HG03354 (cell line): ENCODE data around the gene CCDC159.

Experiments used
- ATAC-seq: cut with Tn5 transposase; IDR thresholded peaks from one replicate; pipeline ENCODE4 v1.9.1; 2021; ENCODE audit warnings: mild to moderate bottlenecking; ENCODE audit not compliant: unreplicated experiment, poor library complexity, severe bottlenecking

The CCDC159 gene

GRCh38 chr19:11380653-11381537 lies 34.6 kb downstream of the CCDC159 start:
- peak; percentile 85 for ATAC-seq

- ATAC-seq, result no peak
These were observed 36.8 kb downstream of the CCDC159 start for GRCh38 chr19:11382898-11383705.

- no peak for ATAC-seq
These were observed 37.4 kb downstream of the CCDC159 start for GRCh38 chr19:11383706-11384048.

- no peak for ATAC-seq
These were observed 38.4 kb downstream of the CCDC159 start for GRCh38 chr19:11384778-11385129.

- ATAC-seq, result no peak
These were observed 41.1 kb downstream of the CCDC159 start for GRCh38 chr19:11387162-11388034.

DNA sequence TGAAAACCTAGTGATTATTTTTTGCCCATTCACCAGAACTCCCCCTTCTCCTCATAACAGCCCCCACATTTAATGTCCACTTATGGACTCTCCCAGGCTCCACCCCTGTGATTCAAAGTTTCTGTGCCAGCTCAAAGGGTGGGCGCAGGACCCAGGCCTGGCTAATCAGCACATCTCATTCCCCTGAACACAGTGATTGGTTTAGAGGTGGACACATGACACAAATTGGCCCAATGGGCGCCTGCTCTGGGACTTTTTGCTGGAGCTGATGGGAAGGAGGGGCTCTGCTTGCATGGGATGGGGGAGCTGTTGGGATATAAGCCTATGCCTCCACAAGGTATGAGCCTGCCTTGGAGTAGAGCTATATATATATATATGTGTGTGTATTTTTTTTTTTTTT lies 44.0 kb downstream of the CCDC159 start:
- ATAC-seq, result no peak

- no peak for ATAC-seq
These were observed 44.8 kb downstream of the CCDC159 start for GRCh38 chr19:11390933-11391680.

DNA sequence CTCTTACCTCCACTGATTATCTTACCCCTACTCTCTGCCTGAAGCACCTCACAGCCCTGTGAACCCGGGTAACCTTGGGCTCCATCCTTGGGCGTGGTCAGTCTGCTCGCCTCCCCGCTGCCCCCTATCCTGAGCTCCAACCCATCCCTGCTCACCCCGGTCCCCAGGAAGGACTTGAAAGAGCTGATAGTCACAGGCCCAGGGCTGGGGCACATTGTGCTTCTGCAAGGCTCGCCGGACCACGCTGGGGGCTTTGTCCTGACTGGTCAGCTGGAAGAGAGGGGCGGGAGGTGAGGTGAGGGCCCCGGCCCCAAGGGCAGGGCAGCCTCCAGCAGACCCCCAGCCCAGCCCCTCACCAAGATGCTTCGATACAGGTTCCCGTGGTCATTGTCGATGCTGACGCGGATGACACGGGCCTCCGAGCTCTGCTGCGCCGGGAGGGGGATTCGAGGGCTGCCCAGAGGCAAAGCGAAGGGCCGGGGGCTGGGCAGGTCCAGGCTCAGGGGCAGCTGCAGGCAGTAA lies 50.8 kb downstream of the CCDC159 start:
- ATAC-seq, result no peak

DNA sequence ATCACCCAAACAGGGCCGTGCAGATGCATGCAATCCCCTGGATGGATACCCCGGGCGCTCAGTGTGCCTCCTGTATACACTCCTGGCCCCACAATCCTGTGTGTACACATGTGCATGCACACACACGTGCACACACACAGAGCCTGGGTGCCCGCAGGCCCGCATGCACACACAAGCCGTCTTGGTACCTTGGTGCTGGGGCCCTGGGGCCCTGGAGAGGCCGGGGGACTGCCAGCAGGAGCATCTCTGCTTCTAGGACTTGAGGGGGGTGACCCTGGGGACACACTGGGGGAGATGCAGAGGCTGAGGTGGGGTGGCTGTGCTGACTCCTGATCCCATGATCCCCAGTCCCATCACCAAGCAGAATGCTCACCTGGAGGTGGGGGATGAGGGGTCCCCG lies 53.3 kb downstream of the CCDC159 start:
- ATAC-seq, result no peak

- no peak for ATAC-seq
These were observed 54.5 kb downstream of the CCDC159 start for GRCh38 chr19:11400798-11401197.

- ATAC-seq, result no peak
These were observed 55.7 kb downstream of the CCDC159 start for GRCh38 chr19:11401808-11402543.
